ENCODE measurements around the gene SECISBP2L. TPM values are rescaled to one million over a fixed set of nuclear protein-coding genes. Genes with fewer than 3 reads are reported as not detected.

SECISBP2L gene
- total RNA-seq, 4 donors from 2014 or later = 27.7 to 63.2 (median 33.2) TPM

- intact Hi-C loops (cut with DNase I; ENCODE audit: low total_unique reads) = no loop called here
- no peaks in the 10 kb centered on the region for H3K9me3 ChIP-seq
- no peak for DNase-seq
- H3K27me3 ChIP-seq = no peaks in the 10 kb centered on the region
- 42 to 86% methylated on average over 2 of the region's 2 CpGs for WGBS, 2 donors (ENCODE audit: low coverage in 1 of 2)
- H3K36me3 ChIP-seq = no peaks in the 10 kb centered on the region
- in situ Hi-C loops (cut with MboI; ENCODE audit: low pct_ligation_motif_present in 1 of 4, low pct_unique_long_range_greater_than_20kb in 1 of 4, low sequenced_read_pairs in 3 of 4) = no loop called here
- H3K4me1 ChIP-seq = peaks cover 0 to 3% (median 0%) of the 10 kb centered on the region in 4 donors
- TF ChIP-seq POLR2AphosphoS5 (IDR thresholded peaks at IDR 0.05) (no peak), POLR2A (IDR thresholded peaks at IDR 0.05) (no peak), EP300 (IDR thresholded peaks at IDR 0.05; ENCODE audit: low read depth) (no peak), CTCF (IDR thresholded peaks at IDR 0.05) (no peak)
- H3K4me3 ChIP-seq = no peak overlapping the region
- H3K27ac ChIP-seq = no peak overlapping the region
Measured at GRCh38 chr15:48945386-48945785, 100.9 kb downstream of the SECISBP2L start.

- in situ Hi-C loops (cut with MboI; ENCODE audit: low pct_ligation_motif_present in 1 of 4, low pct_unique_long_range_greater_than_20kb in 1 of 4, low sequenced_read_pairs in 3 of 4) (no loop called here), intact Hi-C loops (cut with DNase I; ENCODE audit: low total_unique reads) (no loop called here)
- no peak for TF ChIP-seq POLR2A (IDR thresholded peaks at IDR 0.05)
- TF ChIP-seq POLR2AphosphoS5 (IDR thresholded peaks at IDR 0.05) = no peak
- TF ChIP-seq CTCF (IDR thresholded peaks at IDR 0.05) = no peak
- no peak for TF ChIP-seq EP300 (IDR thresholded peaks at IDR 0.05; ENCODE audit: low read depth)
- WGBS, 2 donors (ENCODE audit: low coverage in 1 of 2) = 77 to 81% methylated on average over 3 to 5 of the region's 5 CpGs
- Histone ChIP-seq H3K4me3 (no peak overlapping the region), H3K4me1 (peaks cover 0 to 3% (median 0%) of the 10 kb centered on the region in 4 donors), H3K27me3 (no peaks in the 10 kb centered on the region), H3K27ac (no peak overlapping the region), H3K9me3 (no peaks in the 10 kb centered on the region), H3K36me3 (no peaks in the 10 kb centered on the region)
- DNase-seq = no peak
Measured at GRCh38 chr15:48941904-48942303, 104.3 kb downstream of the SECISBP2L start.

DNA sequence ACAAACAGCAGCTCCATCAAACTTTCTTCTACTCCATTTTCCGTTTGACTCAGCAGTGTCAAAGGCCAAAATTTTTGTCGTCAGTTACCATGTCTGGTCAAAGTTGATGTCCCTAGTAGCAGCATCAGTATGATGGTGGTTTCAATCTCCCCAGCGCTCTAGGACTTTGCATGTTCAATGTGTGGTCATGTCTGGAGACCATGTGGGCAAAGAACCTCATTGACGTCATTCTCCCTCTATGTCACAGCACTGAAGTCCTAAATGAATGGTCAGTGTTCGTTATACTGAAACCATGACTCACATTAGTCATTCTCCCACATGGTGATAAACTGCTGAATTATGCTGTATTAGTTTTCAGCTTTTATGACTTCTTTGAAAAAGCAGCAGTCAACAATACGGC lies 105.7 kb downstream of the SECISBP2L start:
- Histone ChIP-seq H3K4me3 (no peak overlapping the region), H3K4me1 (no peaks in the 10 kb centered on the region), H3K9me3 (no peaks in the 10 kb centered on the region), H3K27ac (no peak overlapping the region), H3K36me3 (no peaks in the 10 kb centered on the region), H3K27me3 (no peaks in the 10 kb centered on the region)
- TF ChIP-seq EP300 (IDR thresholded peaks at IDR 0.05; ENCODE audit: low read depth) (no peak), POLR2A (IDR thresholded peaks at IDR 0.05) (no peak), POLR2AphosphoS5 (IDR thresholded peaks at IDR 0.05) (no peak), CTCF (IDR thresholded peaks at IDR 0.05) (no peak)
- DNase-seq = no peak
- WGBS, 2 donors (ENCODE audit: low coverage in 1 of 2) = 59 to 64% methylated on average over 4 to 6 of the region's 6 CpGs
- intact Hi-C loops (cut with DNase I; ENCODE audit: low total_unique reads) = no loop called here
- in situ Hi-C loops (cut with MboI; ENCODE audit: low pct_ligation_motif_present in 1 of 4, low pct_unique_long_range_greater_than_20kb in 1 of 4, low sequenced_read_pairs in 3 of 4) = no loop called here

DNA sequence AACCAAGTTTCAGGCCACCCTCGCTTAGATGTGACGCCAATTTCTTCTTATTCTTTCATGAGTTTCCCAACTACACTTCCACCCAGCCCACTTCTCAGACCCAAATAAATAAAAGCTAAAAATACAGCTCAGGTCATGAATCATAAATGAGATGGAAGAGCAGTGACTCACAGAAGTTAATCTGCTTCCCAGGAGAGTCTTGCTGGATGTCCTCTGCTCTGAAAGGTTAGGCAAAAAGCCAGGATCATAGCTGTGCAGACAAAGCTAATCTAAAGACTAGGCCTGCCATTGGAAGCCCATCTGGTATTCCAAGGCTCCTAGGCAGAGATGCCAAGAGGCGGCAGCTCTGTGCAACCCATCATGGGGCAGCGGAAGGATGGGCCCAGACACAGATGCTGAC lies 106.6 kb downstream of the SECISBP2L start:
- no peaks in the 10 kb centered on the region for H3K36me3 ChIP-seq
- WGBS, 2 donors (ENCODE audit: low coverage in 1 of 2) = 79 to 93% methylated on average over 2 to 3 of the region's 4 CpGs
- no peaks in the 10 kb centered on the region for H3K27me3 ChIP-seq
- no peak overlapping the region for H3K27ac ChIP-seq
- in situ Hi-C loops (cut with MboI; ENCODE audit: low pct_ligation_motif_present in 1 of 4, low pct_unique_long_range_greater_than_20kb in 1 of 4, low sequenced_read_pairs in 3 of 4) (no loop called here), intact Hi-C loops (cut with DNase I; ENCODE audit: low total_unique reads) (no loop called here)
- H3K9me3 ChIP-seq = no peaks in the 10 kb centered on the region
- TF ChIP-seq POLR2A (IDR thresholded peaks at IDR 0.05) (no peak), POLR2AphosphoS5 (IDR thresholded peaks at IDR 0.05) (no peak), EP300 (IDR thresholded peaks at IDR 0.05; ENCODE audit: low read depth) (no peak)
- no peak overlapping the region for H3K4me3 ChIP-seq
- no peaks in the 10 kb centered on the region for H3K4me1 ChIP-seq
- no peak for DNase-seq

Small RNA genes within 50 kb of the gene (small RNA-seq; reads per million reads assigned to genes)
- 0 reads per million in 4 donors for gene RF00019

Other genes with a start within 250 kb of the SECISBP2L start
- gene CEP152, start 235.4 kb downstream of the SECISBP2L start, total RNA-seq = 10 to 100 TPM in 1 of 4 donors, 1 to 10 TPM in 3; 3.4 to 16.7 (median 9.8) TPM
- gene EID1, start 168.3 kb downstream of the SECISBP2L start, total RNA-seq = 100 to 1,000 TPM in 2 of 4 donors, 10 to 100 TPM in 2; 44.5 to 136 (median 101) TPM
- under 1 TPM in 2 of 4 donors, not detected in 2; 0.48 to 0.96 TPM for gene SHC4, start 82.5 kb downstream of the SECISBP2L start, total RNA-seq
- gene COPS2, start 109.2 kb upstream of the SECISBP2L start, total RNA-seq = 10 to 100 TPM; 15.0 to 51.4 (median 24.4) TPM
- 10 to 100 TPM in 3 of 4 donors, 1 to 10 TPM in 1; 5.6 to 42.6 (median 30.7) TPM for gene GALK2, start 123.8 kb upstream of the SECISBP2L start, total RNA-seq